ENCODE results near the gene NAGS.

The NAGS gene

DNA sequence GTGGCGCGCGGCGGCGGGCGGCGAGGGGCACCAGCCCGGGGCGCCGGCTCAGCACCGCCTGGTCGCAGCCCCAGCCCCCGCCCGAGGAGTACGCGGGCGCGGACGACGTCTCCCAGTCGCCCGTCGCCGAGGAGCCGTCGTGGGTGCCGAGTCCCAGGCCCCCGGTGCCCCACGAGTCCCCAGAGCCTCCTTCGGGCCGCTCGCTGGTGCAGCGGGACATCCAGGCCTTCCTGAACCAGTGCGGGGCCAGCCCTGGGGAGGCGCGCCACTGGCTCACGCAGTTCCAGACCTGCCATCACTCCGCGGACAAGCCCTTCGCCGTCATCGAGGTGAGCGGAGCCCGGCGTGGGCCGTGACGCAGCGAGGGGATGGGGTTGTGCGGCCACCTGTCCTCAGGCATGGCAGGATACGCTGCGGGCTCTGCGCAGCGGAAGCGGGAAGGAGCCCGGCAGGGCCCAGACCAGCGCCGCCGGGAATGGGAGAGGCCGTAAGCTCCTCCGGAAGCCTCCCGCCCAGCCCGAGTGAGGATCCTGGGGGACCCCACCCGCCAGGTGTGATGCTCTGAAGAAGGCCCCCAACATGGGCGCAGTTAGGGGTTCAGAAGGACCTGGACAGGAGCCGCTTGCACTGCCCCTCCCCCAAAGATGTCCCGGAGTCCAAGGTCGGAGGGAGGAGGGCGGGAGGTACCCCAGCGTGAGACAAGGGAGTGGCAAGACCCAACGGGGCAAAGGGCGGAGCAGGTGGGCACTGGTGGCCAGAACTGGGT, 522 bp downstream of the NAGS start:
- Histone ChIP-seq H3K9me3 (ENCODE audit: control insufficient read depth, insufficient read depth, low read depth, low read length) (no peaks in the 10 kb centered on the region), H3K4me1 (ENCODE audit: control insufficient read depth, insufficient read depth, low read length) (peaks cover 7% of the 10 kb centered on the region), H3K4me3 (ENCODE audit: low read depth, low read length) (no peak overlapping the region), H3K36me3 (ENCODE audit: control insufficient read depth in 2 of 2, insufficient read depth in 1 of 2, low read length in 2 of 2) (no peaks in the 10 kb centered on the region), H3K27ac (ENCODE audit: extremely low read depth, low read depth, low read length) (no peak overlapping the region)
- POLR2A ChIA-PET, result interaction anchor here (1.6 kb wide), 1 partner anchor 118 kb away, joined by 3 read pairs; the partner anchor contains the start of gene HDAC5
- CTCF ChIA-PET, result interaction anchor here (0.7 kb wide), 1 partner anchor 18 kb away, joined by 3 read pairs; no protein-coding TSS in a partner anchor
- TF ChIP-seq ZNF747 (tag by site-specific recombination; IDR thresholded peaks at IDR 0.05) (no peak), ZNF777 (tag by site-specific recombination; IDR thresholded peaks at IDR 0.05; ENCODE audit: borderline replicate concordance) (no peak), TCF7L2 (IDR thresholded peaks at IDR 0.05; ENCODE audit: borderline replicate concordance, low read depth, low read length) (no peak), ZNF16 (tag by site-specific recombination; IDR thresholded peaks at IDR 0.05; ENCODE audit: low read depth) (no peak), TRIM28 (IDR thresholded peaks at IDR 0.05; ENCODE audit: borderline replicate concordance, low read length) (no peak), ZNF792 (tag by site-specific recombination; IDR thresholded peaks at IDR 0.05) (no peak), ZNF785 (tag by site-specific recombination; IDR thresholded peaks at IDR 0.05) (no peak), SP2 (tag by site-specific recombination; IDR thresholded peaks at IDR 0.05) (no peak), ZSCAN30 (tag by site-specific recombination; IDR thresholded peaks at IDR 0.05) (no peak)
- TF ChIP-seq, protein P1, sequence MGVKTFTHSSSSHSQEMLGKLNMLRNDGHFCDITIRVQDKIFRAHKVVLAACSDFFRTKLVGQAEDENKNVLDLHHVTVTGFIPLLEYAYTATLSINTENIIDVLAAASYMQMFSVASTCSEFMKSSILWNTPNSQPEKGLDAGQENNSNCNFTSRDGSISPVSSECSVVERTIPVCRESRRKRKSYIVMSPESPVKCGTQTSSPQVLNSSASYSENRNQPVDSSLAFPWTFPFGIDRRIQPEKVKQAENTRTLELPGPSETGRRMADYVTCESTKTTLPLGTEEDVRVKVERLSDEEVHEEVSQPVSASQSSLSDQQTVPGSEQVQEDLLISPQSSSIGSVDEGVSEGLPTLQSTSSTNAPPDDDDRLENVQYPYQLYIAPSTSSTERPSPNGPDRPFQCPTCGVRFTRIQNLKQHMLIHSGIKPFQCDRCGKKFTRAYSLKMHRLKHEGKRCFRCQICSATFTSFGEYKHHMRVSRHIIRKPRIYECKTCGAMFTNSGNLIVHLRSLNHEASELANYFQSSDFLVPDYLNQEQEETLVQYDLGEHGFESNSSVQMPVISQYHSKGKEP (tag by site-specific recombination; IDR thresholded peaks at IDR 0.05), result no peak

- no peak overlapping the region for H3K4me3 ChIP-seq (ENCODE audit: low read depth, low read length)
- CTCF ChIA-PET, result interaction anchor here (0.7 to 4.7 kb wide), 6 partner anchors 9 to 163 kb away, joined by 3 to 28 read pairs (median 6); no protein-coding TSS in a partner anchor
- POLR2A ChIA-PET, result interaction anchor here (0.5 to 1.7 kb wide), 10 partner anchors 9 to 963 kb away, joined by 3 to 7 read pairs (median 4); partner anchors contain the start of genes TMEM101 and TMUB2
Observed at GRCh38 chr17:44005527-44006271, 1.3 kb downstream of the NAGS start.

GRCh38 chr17:44006272-44006597, 1.8 kb downstream of the NAGS start:
- peaks cover 0 to 9% of the 10 kb centered on the region in 2 experiments; a peak in 1 of 3 replicates for H3K36me3 ChIP-seq (ENCODE audit: control insufficient read depth in 2 of 2, insufficient read depth in 1 of 2, low read length in 2 of 2)
- peaks cover 9% of the 10 kb centered on the region for H3K4me1 ChIP-seq (ENCODE audit: control insufficient read depth, insufficient read depth, low read length)
- no peaks in the 10 kb centered on the region for H3K9me3 ChIP-seq (ENCODE audit: control insufficient read depth, insufficient read depth, low read depth, low read length)
- H3K4me3 ChIP-seq (ENCODE audit: low read depth, low read length), result peak overlapping the region; percentile 46
- ChIA-PET CTCF (interaction anchor here (0.6 to 4.7 kb wide), 7 partner anchors 9 to 163 kb away, joined by 3 to 28 read pairs (median 5); no protein-coding TSS in a partner anchor), POLR2A (interaction anchor here (0.5 to 1.7 kb wide), 10 partner anchors 8 to 963 kb away, joined by 3 to 7 read pairs (median 4); partner anchors contain the start of genes TMEM101 and TMUB2)
- TF ChIP-seq ZNF211 (tag by site-specific recombination; IDR thresholded peaks at IDR 0.05; ENCODE audit: low read depth) (no peak), ZNF146 (tag by site-specific recombination; IDR thresholded peaks at IDR 0.05) (0 out of 2 replicates have a peak, but pooled peaks have one; percentile 16)
- peak overlapping the region; percentile 27; the same call in 1 of the 2 replicates for H3K27ac ChIP-seq (ENCODE audit: extremely low read depth, low read depth, low read length)

More at GRCh38 chr17:44005527-44006271, 1.3 kb downstream of the NAGS start:
- peak; percentile 30; the same call in 1 of the 2 replicates for TF ChIP-seq PBX3 (CRISPR knock-in tag; IDR thresholded peaks at IDR 0.05)
- TF ChIP-seq ZNF768 (tag by site-specific recombination; IDR thresholded peaks at IDR 0.05), result no peak
- Histone ChIP-seq H3K9me3 (ENCODE audit: control insufficient read depth, insufficient read depth, low read depth, low read length) (no peaks in the 10 kb centered on the region), H3K4me1 (ENCODE audit: control insufficient read depth, insufficient read depth, low read length) (peaks cover 7% of the 10 kb centered on the region), H3K27ac (ENCODE audit: extremely low read depth, low read depth, low read length) (no peak overlapping the region; the same call in 1 of the 2 replicates), H3K36me3 (ENCODE audit: control insufficient read depth in 2 of 2, insufficient read depth in 1 of 2, low read length in 2 of 2) (peaks cover 0 to 5% of the 10 kb centered on the region in 2 experiments; a peak in 1 of 3 replicates)

Measured in HEK293 (cell line).